Choroid plexus epithelial cell (primary cell): ENCODE results near the gene ASPSCR1.

ENCODE experiments used
- DNase-seq: peaks from one replicate; pipeline ENCODE4 v3.0.0-alpha.2; 2010; ENCODE audit warnings: low read depth
- H3K4me3 ChIP-seq: 2 replicates; pipeline ENCODE4 v1.5.1; 2011; ENCODE audit warnings: low read depth, mild to moderate bottlenecking, control low read depth, low read length, moderate library complexity
- TF ChIP-seq, protein P1 (sequence below): conservative IDR thresholded peaks from 2 replicates; pipeline ENCODE4 v1.5.1; 2011; ENCODE audit warnings: low read depth, mild to moderate bottlenecking, control low read depth, inconsistent platforms, low read length, moderate library complexity

The ASPSCR1 gene

GRCh38 chr17:81961521-81962498 lies 15.6 kb upstream of the ASPSCR1 start:
- no peak for DNase-seq
- H3K4me3 ChIP-seq: no peak overlapping the region
- TF ChIP-seq, protein P1, sequence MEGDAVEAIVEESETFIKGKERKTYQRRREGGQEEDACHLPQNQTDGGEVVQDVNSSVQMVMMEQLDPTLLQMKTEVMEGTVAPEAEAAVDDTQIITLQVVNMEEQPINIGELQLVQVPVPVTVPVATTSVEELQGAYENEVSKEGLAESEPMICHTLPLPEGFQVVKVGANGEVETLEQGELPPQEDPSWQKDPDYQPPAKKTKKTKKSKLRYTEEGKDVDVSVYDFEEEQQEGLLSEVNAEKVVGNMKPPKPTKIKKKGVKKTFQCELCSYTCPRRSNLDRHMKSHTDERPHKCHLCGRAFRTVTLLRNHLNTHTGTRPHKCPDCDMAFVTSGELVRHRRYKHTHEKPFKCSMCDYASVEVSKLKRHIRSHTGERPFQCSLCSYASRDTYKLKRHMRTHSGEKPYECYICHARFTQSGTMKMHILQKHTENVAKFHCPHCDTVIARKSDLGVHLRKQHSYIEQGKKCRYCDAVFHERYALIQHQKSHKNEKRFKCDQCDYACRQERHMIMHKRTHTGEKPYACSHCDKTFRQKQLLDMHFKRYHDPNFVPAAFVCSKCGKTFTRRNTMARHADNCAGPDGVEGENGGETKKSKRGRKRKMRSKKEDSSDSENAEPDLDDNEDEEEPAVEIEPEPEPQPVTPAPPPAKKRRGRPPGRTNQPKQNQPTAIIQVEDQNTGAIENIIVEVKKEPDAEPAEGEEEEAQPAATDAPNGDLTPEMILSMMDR: no peak

- DNase-seq: no peak
- no peak overlapping the region for H3K4me3 ChIP-seq
- TF ChIP-seq, protein P1: no peak
Measured at GRCh38 chr17:81962499-81963441, 14.7 kb upstream of the ASPSCR1 start.

DNA sequence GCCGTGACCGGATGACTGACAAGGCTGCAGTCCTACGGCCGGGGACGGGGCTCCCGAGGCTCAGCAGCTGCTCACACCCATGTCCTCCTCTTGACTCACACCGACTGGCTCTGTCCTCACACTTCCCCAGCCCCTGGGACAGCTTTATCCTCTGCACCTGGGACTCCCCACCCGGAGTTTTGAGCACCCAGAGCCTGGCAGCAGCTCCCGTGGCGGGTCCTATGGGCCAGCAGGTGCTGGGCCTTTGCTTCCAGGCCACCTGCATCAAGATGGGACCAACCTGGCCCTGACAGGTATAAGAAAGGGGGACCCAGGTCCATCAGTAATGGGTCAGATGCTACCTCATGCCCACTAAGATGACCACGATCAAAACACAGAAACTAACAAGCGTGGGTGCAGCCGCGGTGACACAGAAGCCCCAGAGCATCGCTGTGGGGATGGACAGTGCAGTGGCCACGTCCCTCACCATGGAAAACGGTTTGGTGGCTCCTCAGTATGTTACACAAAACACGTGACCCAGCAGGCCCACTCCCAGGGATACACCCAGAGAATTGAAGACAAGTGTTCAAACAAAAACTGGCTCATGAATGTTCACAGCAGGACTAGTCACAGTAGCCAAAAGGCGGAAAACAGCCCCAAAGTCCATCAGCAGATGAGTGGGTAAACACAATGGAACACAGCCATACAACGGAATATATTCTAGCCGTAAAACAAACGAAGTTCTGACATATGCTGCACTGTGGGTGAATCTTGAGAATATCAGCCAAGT lies 13.2 kb upstream of the ASPSCR1 start:
- H3K4me3 ChIP-seq: no peak overlapping the region
- no peak for DNase-seq
- TF ChIP-seq, protein P1: no peak

DNA sequence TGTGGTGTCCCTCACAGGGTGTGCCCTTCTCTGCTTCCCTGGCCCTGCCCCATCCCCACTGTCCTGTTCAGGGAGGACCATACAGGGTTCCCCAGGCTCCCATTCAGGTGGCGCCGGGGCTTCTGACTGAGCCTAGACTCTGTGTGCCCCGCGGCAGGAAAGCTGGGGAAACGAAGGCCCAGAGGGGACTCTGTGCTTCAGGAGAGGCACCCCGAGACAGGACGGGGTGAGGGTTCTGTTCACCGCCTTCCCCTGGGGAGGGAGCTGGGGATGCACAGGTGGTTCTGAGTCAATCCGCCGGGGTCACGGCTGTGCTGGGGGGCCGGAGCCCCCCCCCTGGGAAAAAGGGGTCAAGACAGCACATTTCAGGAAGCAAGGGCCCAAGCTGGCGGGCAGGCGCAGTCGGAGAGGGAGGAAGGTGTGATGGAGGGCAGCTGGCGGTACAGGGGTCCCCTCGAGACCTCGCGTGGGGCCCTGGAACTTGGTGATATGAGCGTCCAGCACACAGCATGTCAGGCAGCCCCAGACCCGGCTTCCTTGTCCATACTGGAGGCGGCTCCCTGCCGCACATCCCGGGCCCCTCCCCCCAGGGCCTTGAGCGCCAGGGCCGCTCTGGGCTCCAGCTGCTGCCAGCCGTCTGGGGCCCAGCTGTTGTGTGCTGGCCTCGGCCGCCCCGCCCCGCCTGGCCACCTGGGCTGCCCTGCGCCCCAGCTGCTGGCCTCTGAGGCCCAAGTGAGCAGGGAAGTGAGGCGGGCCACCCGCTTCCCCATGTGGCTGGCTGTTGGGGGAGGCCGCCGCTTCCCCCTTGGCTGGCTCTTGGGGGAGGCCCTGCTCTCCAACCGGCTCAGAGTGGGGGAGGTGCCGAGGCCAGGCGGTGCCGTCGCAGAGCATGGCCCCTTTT lies 10.8 kb upstream of the ASPSCR1 start:
- DNase-seq: peak; percentile 26
- TF ChIP-seq, protein P1: no peak
- no peak overlapping the region for H3K4me3 ChIP-seq

GRCh38 chr17:81967244-81967532 lies 10.2 kb upstream of the ASPSCR1 start:
- TF ChIP-seq, protein P1: no peak
- H3K4me3 ChIP-seq: no peak overlapping the region

More at GRCh38 chr17:81967244-81967532, 10.2 kb upstream of the ASPSCR1 start:
- DNase-seq: no peak
